ENCODE measurements around the gene BARHL1. TPM values are rescaled to one million over a fixed set of nuclear protein-coding genes. Genes with fewer than 3 reads are reported as not detected.

BARHL1 gene
- total RNA-seq, 1 donor from 2014 or later = not detected

- Mint-ChIP-seq H3K27me3 (ENCODE audit: low read depth) (peaks cover 73% of the 10 kb centered on the region), H3K4me3 (ENCODE audit: low read depth) (no peak overlapping the region), H3K36me3 (ENCODE audit: low read depth) (no peaks in the 10 kb centered on the region), H3K27ac (no peak overlapping the region), H3K9me3 (no peaks in the 10 kb centered on the region), H3K4me1 (ENCODE audit: low read depth) (peaks cover 8% of the 10 kb centered on the region)
- DNase-seq (ENCODE audit: low spot score) = no peak
- intact Hi-C loops (cut with micrococcal nuclease) = loop anchor here (5.0 kb wide), 1 partner anchor 217 kb away; no protein-coding TSS in a partner anchor
Measured at GRCh38 chr9:132584601-132585560, 2.5 kb downstream of the BARHL1 start.

DNA sequence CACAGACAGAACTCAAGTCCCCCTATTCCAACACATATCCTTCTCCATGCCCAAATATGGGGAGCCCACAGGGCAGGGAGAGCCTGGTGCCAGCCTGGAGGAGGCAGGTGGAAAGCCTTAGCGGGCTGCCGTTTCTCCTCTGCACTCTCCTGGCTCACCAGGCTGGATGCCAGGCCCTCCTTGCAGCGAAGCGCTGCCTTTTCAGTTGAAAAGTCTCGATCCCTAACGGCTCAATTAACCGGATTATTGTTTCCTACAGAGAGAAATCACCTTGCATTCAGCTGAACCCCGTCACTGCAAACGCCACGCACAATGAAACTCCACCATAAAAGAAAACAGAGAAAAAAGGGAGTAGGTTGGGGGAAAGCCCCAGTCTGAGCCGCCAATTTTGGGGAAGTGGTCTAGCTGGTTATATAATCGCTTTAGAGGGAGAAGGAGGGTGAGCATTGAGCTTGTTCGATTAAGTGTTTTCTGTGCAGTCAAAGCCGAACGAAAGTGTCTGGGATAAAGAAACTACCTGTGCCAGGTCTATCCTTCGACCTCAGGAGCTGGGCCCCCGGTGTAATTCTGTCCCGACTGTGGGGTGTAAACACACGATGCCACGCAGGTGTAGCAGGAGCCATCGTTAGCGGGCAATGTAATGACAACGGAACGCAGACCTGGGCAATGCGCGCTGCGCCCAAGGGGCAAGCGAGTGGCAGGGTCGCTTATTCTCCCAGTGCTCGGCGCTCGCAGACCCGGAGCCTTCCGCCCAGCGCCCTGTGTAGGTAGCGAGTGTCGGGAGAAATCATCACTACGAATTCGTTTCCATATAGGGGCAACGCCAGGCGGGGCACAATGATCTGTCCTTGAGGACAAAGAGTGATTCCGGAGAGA is 3.8 kb downstream of the BARHL1 start:
- intact Hi-C loops (cut with micrococcal nuclease) = loop anchor here (5.0 kb wide), 1 partner anchor 216 kb away; no protein-coding TSS in a partner anchor
- H3K4me1 Mint-ChIP-seq (ENCODE audit: low read depth) = peaks cover 7% of the 10 kb centered on the region
- no peak overlapping the region for H3K4me3 Mint-ChIP-seq (ENCODE audit: low read depth)
- DNase-seq (ENCODE audit: low spot score) = no peak
- no peaks in the 10 kb centered on the region for H3K9me3 Mint-ChIP-seq
- H3K27ac Mint-ChIP-seq = no peak overlapping the region
- H3K27me3 Mint-ChIP-seq (ENCODE audit: low read depth) = peaks cover 73% of the 10 kb centered on the region
- no peaks in the 10 kb centered on the region for H3K36me3 Mint-ChIP-seq (ENCODE audit: low read depth)

- H3K9me3 Mint-ChIP-seq = no peaks in the 10 kb centered on the region
- H3K4me1 Mint-ChIP-seq (ENCODE audit: low read depth) = peaks cover 2% of the 10 kb centered on the region
- peaks cover 72% of the 10 kb centered on the region for H3K27me3 Mint-ChIP-seq (ENCODE audit: low read depth)
- H3K27ac Mint-ChIP-seq = no peak overlapping the region
- DNase-seq (ENCODE audit: low spot score) = no peak
- H3K36me3 Mint-ChIP-seq (ENCODE audit: low read depth) = no peaks in the 10 kb centered on the region
- no peak overlapping the region for H3K4me3 Mint-ChIP-seq (ENCODE audit: low read depth)
- intact Hi-C loops (cut with micrococcal nuclease) = loop anchor here (5.0 kb wide), 1 partner anchor 215 kb away; no protein-coding TSS in a partner anchor
Measured at GRCh38 chr9:132586830-132587591, 4.6 kb downstream of the BARHL1 start.

DNA sequence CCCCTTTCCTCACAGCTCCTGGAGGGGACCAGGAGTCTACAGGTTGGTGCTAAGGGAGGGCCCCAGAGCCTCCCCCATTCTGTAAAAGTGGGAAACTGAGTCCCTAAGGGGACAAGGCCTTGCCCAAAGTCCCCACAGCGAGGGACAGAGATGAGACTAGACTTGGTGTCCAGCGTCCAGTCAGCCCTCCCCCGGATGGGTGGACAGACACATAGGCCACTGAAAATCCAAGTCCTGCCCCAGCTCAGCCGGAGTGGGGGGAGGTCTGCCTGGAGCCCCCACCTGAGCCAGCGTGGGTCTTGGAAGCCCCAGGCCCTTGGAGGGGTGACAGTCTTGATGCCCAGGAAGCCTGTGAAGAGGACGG is 5.2 kb downstream of the BARHL1 start:
- peaks cover 77% of the 10 kb centered on the region for H3K27me3 Mint-ChIP-seq (ENCODE audit: low read depth)
- H3K9me3 Mint-ChIP-seq = no peaks in the 10 kb centered on the region
- intact Hi-C loops (cut with micrococcal nuclease) = loop anchor here (5.0 kb wide), 1 partner anchor 215 kb away; no protein-coding TSS in a partner anchor
- H3K4me1 Mint-ChIP-seq (ENCODE audit: low read depth) = peaks cover 2% of the 10 kb centered on the region
- DNase-seq (ENCODE audit: low spot score) = no peak
- H3K36me3 Mint-ChIP-seq (ENCODE audit: low read depth) = no peaks in the 10 kb centered on the region
- no peak overlapping the region for H3K4me3 Mint-ChIP-seq (ENCODE audit: low read depth)
- no peak overlapping the region for H3K27ac Mint-ChIP-seq

- no peaks in the 10 kb centered on the region for H3K36me3 Mint-ChIP-seq (ENCODE audit: low read depth)
- H3K4me3 Mint-ChIP-seq (ENCODE audit: low read depth) = no peak overlapping the region
- peaks cover 2% of the 10 kb centered on the region for H3K4me1 Mint-ChIP-seq (ENCODE audit: low read depth)
- H3K9me3 Mint-ChIP-seq = no peaks in the 10 kb centered on the region
- intact Hi-C loops (cut with micrococcal nuclease) = loop anchor here (5.0 kb wide), 1 partner anchor 214 kb away; no protein-coding TSS in a partner anchor
- H3K27ac Mint-ChIP-seq = no peak overlapping the region
- DNase-seq (ENCODE audit: low spot score) = no peak
- H3K27me3 Mint-ChIP-seq (ENCODE audit: low read depth) = peaks cover 75% of the 10 kb centered on the region
Measured at GRCh38 chr9:132588098-132588497, 5.7 kb downstream of the BARHL1 start.

GRCh38 chr9:132588501-132589147 is 6.2 kb downstream of the BARHL1 start:
- H3K27me3 Mint-ChIP-seq (ENCODE audit: low read depth) = peaks cover 70% of the 10 kb centered on the region
- H3K9me3 Mint-ChIP-seq = no peaks in the 10 kb centered on the region

DNA sequence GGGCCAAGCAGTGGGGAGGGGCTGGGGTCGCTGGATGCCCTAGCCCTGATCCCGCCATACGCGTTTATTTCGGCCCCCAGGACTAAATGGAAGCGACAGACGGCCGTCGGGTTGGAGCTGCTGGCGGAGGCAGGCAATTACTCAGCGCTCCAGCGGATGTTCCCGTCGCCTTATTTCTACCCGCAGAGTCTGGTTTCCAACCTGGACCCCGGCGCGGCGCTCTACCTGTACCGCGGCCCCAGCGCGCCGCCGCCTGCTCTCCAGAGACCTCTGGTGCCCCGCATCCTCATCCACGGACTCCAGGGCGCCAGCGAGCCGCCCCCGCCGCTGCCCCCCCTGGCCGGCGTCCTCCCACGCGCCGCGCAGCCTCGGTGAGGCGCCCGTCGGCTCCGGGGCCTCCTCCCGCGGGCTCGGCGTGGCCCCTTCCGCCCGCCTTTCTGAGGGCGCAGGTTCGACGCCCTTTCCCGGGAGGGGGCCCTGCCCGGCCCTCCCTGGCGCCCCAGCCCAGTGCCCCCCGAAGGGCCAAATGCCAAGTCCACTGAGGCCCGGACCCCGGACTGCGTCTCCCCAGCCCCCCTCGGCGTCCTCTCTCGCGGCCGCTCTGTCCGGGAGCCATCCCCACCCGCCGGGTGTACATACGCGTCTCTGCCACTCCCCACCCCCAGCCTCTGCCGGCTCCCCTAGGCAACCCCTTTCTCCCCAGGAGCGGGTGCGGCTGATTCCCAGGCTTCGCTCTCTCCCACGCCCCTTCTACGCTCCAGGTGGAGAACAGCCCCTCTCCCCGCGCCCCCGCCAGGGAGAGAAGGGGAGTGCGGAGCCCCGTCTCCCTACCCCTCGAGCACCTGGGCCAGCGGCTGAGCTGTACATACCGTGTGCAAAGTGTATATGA is 7.0 kb downstream of the BARHL1 start:
- Mint-ChIP-seq H3K9me3 (no peaks in the 10 kb centered on the region), H3K36me3 (ENCODE audit: low read depth) (no peaks in the 10 kb centered on the region), H3K27me3 (ENCODE audit: low read depth) (peaks cover 65% of the 10 kb centered on the region), H3K4me1 (ENCODE audit: low read depth) (peaks cover 2% of the 10 kb centered on the region), H3K27ac (no peak overlapping the region), H3K4me3 (ENCODE audit: low read depth) (no peak overlapping the region)
- intact Hi-C loops (cut with micrococcal nuclease) = loop anchor here (5.0 kb wide), 1 partner anchor 213 kb away; no protein-coding TSS in a partner anchor
- DNase-seq (ENCODE audit: low spot score) = no peak

More at GRCh38 chr9:132588501-132589147, 6.2 kb downstream of the BARHL1 start:
- no peak for DNase-seq (ENCODE audit: low spot score)
- no peak overlapping the region for H3K4me3 Mint-ChIP-seq (ENCODE audit: low read depth)
- H3K27ac Mint-ChIP-seq = no peak overlapping the region
- no peaks in the 10 kb centered on the region for H3K36me3 Mint-ChIP-seq (ENCODE audit: low read depth)
- intact Hi-C loops (cut with micrococcal nuclease) = loop anchor here (5.0 kb wide), 1 partner anchor 214 kb away; no protein-coding TSS in a partner anchor
- H3K4me1 Mint-ChIP-seq (ENCODE audit: low read depth) = peaks cover 2% of the 10 kb centered on the region

DNA sequence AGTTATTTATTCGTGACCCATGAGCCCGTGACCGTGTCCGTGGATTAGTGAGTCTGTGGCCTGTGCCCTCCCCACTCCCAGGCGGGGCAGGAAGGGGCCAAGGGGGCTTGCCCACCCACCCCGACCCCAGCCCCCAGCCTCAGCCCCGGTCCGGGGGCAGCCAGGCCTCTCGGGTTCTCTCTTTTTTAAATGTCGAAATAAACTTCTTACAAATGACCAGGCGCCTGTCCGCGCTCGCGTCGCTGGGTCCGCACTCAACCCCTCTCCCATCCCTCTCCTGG is 7.6 kb downstream of the BARHL1 start:
- Mint-ChIP-seq H3K4me1 (ENCODE audit: low read depth) (peaks cover 2% of the 10 kb centered on the region), H3K27me3 (ENCODE audit: low read depth) (peaks cover 59% of the 10 kb centered on the region), H3K36me3 (ENCODE audit: low read depth) (peaks cover 3% of the 10 kb centered on the region), H3K9me3 (no peaks in the 10 kb centered on the region), H3K27ac (no peak overlapping the region), H3K4me3 (ENCODE audit: low read depth) (no peak overlapping the region)
- intact Hi-C loops (cut with micrococcal nuclease) = no loop called here
- no peak for DNase-seq (ENCODE audit: low spot score)

- Mint-ChIP-seq H3K27ac (no peak overlapping the region), H3K27me3 (ENCODE audit: low read depth) (peaks cover 55% of the 10 kb centered on the region), H3K9me3 (no peaks in the 10 kb centered on the region), H3K36me3 (ENCODE audit: low read depth) (peaks cover 4% of the 10 kb centered on the region), H3K4me1 (ENCODE audit: low read depth) (peaks cover 2% of the 10 kb centered on the region), H3K4me3 (ENCODE audit: low read depth) (no peak overlapping the region)
- DNase-seq (ENCODE audit: low spot score) = no peak
- intact Hi-C loops (cut with micrococcal nuclease) = no loop called here
Measured at GRCh38 chr9:132590318-132591182, 8.1 kb downstream of the BARHL1 start.

GRCh38 chr9:132591244-132591643 is 8.8 kb downstream of the BARHL1 start:
- no peak for DNase-seq (ENCODE audit: low spot score)
- intact Hi-C loops (cut with micrococcal nuclease) = no loop called here
- Mint-ChIP-seq H3K27ac (no peak overlapping the region), H3K4me1 (ENCODE audit: low read depth) (peaks cover under 1% of the 10 kb centered on the region), H3K4me3 (ENCODE audit: low read depth) (no peak overlapping the region), H3K36me3 (ENCODE audit: low read depth) (peaks cover 5% of the 10 kb centered on the region), H3K27me3 (ENCODE audit: low read depth) (peaks cover 48% of the 10 kb centered on the region), H3K9me3 (no peaks in the 10 kb centered on the region)

Measured in activated T-helper 2 cell treated with anti-CD3 and anti-CD28 coated beads, Interferon-gamma antibody, Interleukin-2, Interleukin-4, amounts not matched to agents 10 μg/mL and 5 μg/mL and 100 μg/mL, durations not matched to agents 14 hours and 24 hours and 36 hours (primary cell).